ENCODE results near the gene RCBTB2.

The RCBTB2 gene

DNA sequence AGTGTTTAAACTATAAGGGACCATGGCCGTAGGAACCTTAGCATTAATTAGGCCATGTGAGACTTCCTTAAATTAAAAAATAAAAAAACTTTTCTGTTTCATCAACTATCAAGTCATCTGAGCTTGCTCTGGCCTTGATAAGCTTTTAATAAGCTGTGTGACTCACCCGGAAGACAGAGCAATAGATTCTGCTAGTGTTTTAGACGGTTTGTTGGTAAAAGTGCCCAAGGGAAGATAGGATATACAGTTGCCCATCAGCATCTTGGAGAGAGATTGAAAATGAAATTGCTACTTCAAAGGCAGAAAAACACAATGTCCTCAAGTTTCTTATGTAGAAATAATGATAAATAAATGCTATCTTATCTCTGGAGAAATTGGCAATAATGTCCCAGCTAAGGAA, 31.2 kb upstream of the RCBTB2 start:
- H4K20me1 ChIP-seq (ENCODE audit: insufficient read depth, low read length) = peaks cover 6% of the 10 kb centered on the region; the same call in 1 of the 2 replicates
- H2AFZ ChIP-seq (ENCODE audit: low read depth, low read length) = no peak overlapping the region
- H3K36me3 ChIP-seq (replicated peaks; ENCODE audit: low read depth, low read length) = no peaks in the 10 kb centered on the region
- H3K79me2 ChIP-seq (ENCODE audit: low read length) = no peaks in the 10 kb centered on the region
- peaks cover 84% of the 10 kb centered on the region for H3K27me3 ChIP-seq (ENCODE audit: low read depth, low read length)
- H3K4me2 ChIP-seq (ENCODE audit: low read length) = no peak overlapping the region
- H3K4me1 ChIP-seq (ENCODE audit: low read length) = peaks cover 45% of the 10 kb centered on the region
- no peaks in the 10 kb centered on the region for H3K9me3 ChIP-seq (ENCODE audit: insufficient read depth, low read length)
- H3K4me3 ChIP-seq (ENCODE audit: low read length) = no peak overlapping the region
- no peak overlapping the region for H3K27ac ChIP-seq (ENCODE audit: low read length)
- H3K9ac ChIP-seq (ENCODE audit: low read length) = no peak overlapping the region
- TF ChIP-seq, protein P1, sequence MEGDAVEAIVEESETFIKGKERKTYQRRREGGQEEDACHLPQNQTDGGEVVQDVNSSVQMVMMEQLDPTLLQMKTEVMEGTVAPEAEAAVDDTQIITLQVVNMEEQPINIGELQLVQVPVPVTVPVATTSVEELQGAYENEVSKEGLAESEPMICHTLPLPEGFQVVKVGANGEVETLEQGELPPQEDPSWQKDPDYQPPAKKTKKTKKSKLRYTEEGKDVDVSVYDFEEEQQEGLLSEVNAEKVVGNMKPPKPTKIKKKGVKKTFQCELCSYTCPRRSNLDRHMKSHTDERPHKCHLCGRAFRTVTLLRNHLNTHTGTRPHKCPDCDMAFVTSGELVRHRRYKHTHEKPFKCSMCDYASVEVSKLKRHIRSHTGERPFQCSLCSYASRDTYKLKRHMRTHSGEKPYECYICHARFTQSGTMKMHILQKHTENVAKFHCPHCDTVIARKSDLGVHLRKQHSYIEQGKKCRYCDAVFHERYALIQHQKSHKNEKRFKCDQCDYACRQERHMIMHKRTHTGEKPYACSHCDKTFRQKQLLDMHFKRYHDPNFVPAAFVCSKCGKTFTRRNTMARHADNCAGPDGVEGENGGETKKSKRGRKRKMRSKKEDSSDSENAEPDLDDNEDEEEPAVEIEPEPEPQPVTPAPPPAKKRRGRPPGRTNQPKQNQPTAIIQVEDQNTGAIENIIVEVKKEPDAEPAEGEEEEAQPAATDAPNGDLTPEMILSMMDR (IDR thresholded peaks at IDR 0.05; ENCODE audit: low read depth, low read length) = no peak
- TF ChIP-seq EZH2phosphoT487 (IDR thresholded peaks at IDR 0.05; ENCODE audit: low read depth) = no peak

DNA sequence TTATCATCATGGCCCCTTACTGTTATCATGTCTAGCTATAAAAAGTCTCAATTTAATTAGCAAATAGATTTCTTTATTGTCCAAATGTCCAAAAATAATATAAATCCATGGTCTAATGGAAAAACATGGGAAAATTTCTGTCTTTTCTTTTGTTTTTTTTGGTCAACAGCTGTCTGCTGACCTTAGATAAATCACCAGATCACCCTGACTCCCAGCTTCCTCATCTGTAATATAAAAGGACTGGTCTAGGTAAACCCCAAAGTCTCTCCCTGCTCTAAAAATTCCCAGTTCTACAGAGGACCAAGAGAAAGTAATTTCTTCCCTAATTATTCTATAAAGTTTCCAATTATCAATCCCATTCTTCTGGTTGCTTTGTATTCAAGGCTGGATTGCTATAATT, 30.7 kb upstream of the RCBTB2 start:
- no peak for TF ChIP-seq EZH2phosphoT487 (IDR thresholded peaks at IDR 0.05; ENCODE audit: low read depth)
- TF ChIP-seq, protein P1 (IDR thresholded peaks at IDR 0.05; ENCODE audit: low read depth, low read length) = no peak
- H3K4me3 ChIP-seq (ENCODE audit: low read length) = no peak overlapping the region
- H3K27ac ChIP-seq (ENCODE audit: low read length) = no peak overlapping the region

DNA sequence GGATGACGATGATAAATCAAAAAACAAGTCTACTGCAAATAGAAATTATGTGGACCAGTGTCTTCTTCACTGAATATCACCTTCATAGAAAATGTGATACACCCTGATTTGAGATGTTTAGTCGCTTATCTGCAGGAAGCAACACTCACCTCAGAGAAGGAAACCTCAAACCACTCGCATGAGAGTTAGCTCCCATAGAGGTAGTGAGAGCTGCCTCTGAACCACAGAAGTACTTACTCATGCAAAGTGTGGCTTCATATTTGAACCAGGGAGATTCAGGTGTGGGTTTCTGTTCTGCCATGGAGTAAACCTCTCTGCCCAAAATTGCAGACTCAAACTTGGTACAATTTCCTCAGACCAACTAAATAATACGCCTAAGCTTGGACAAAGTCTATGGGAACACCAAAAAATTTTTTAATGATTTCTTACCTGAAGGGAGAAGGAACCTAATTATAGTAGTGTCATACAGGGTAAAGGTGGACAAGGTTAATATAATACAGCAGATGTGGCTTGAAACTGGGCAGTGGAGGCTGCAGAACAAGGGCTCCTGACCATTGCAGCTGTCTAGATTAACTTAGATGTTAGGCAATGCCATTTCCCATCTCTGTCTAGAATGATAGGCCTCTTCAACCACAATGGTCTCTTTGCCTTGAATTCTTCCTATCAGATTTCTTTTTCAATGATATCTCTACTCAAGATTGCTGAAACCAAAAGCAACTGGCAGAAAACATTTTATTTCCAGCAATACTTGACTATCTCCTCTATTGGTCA, 29.6 kb upstream of the RCBTB2 start:
- Histone ChIP-seq H3K4me1 (ENCODE audit: low read length) (peaks cover 40% of the 10 kb centered on the region), H3K36me3 (replicated peaks; ENCODE audit: low read depth, low read length) (peaks cover 3% of the 10 kb centered on the region), H3K27me3 (ENCODE audit: low read depth, low read length) (peaks cover 84% of the 10 kb centered on the region), H3K27ac (ENCODE audit: low read length) (0 out of 2 replicates have a peak overlapping the region, but pooled peaks have one; percentile 1), H3K4me2 (ENCODE audit: low read length) (peak overlapping the region; percentile 63), H2AFZ (ENCODE audit: low read depth, low read length) (no peak overlapping the region), H4K20me1 (ENCODE audit: insufficient read depth, low read length) (peaks cover 6% of the 10 kb centered on the region; the same call in 1 of the 2 replicates), H3K9me3 (ENCODE audit: insufficient read depth, low read length) (peaks cover 8% of the 10 kb centered on the region), H3K4me3 (ENCODE audit: low read length) (peak overlapping the region; percentile 41), H3K9ac (ENCODE audit: low read length) (no peak overlapping the region), H3K79me2 (ENCODE audit: low read length) (no peaks in the 10 kb centered on the region)
- TF ChIP-seq, protein P1 (IDR thresholded peaks at IDR 0.05; ENCODE audit: low read depth, low read length) = no peak
- TF ChIP-seq EZH2phosphoT487 (IDR thresholded peaks at IDR 0.05; ENCODE audit: low read depth) = peak; percentile 100

More for the DNA sequence above, 30.7 kb upstream of the RCBTB2 start:
- Histone ChIP-seq H3K36me3 (replicated peaks; ENCODE audit: low read depth, low read length) (no peaks in the 10 kb centered on the region), H3K9ac (ENCODE audit: low read length) (no peak overlapping the region), H4K20me1 (ENCODE audit: insufficient read depth, low read length) (peaks cover 6% of the 10 kb centered on the region; the same call in 1 of the 2 replicates), H3K9me3 (ENCODE audit: insufficient read depth, low read length) (peaks cover 3% of the 10 kb centered on the region; the same call in 1 of the 2 replicates), H3K4me1 (ENCODE audit: low read length) (peaks cover 45% of the 10 kb centered on the region), H3K79me2 (ENCODE audit: low read length) (no peaks in the 10 kb centered on the region), H2AFZ (ENCODE audit: low read depth, low read length) (no peak overlapping the region), H3K4me2 (ENCODE audit: low read length) (no peak overlapping the region), H3K27me3 (ENCODE audit: low read depth, low read length) (peaks cover 84% of the 10 kb centered on the region)

DNA sequence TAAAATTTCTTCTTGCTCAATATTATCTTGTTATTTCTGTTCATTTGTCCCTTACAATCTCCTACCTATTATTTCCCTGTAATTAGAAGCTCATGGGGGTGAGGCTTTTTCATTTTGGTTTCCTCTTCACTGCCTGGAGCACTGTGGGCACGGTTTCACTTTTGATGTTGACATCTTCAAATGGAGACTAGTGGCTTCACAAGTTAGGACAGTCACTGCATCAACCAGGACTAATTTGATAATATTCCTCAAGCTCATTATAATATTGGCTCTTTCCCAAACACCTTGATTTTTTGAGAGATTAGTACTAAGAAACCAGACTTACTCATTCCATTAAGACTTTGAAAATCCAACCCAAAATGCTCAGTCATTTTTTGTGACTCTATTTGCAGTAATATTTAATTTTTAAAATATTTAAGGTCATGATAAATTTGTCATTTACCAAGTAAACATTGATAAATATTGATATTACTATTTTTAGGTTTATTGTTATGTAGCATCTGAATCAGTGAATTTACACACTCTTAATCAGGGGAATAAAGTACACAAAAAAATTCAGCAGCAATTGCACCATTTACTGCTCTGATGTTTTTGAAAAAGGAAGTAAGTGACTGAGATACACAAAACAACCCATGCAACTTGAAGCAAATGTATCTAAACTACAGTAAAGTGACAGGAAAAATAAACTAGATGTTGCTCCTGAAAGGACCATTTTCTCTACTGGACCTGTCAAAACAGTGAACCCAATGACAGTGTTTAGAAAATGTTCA, 28.8 kb upstream of the RCBTB2 start:
- Histone ChIP-seq H3K9me3 (ENCODE audit: insufficient read depth, low read length) (peaks cover 17% of the 10 kb centered on the region), H3K4me3 (ENCODE audit: low read length) (peak overlapping the region; percentile 11), H3K4me1 (ENCODE audit: low read length) (peaks cover 40% of the 10 kb centered on the region), H3K36me3 (replicated peaks; ENCODE audit: low read depth, low read length) (peaks cover 9% of the 10 kb centered on the region), H3K27ac (ENCODE audit: low read length) (0 out of 2 replicates have a peak overlapping the region, but pooled peaks have one; percentile 1), H3K9ac (ENCODE audit: low read length) (no peak overlapping the region), H4K20me1 (ENCODE audit: insufficient read depth, low read length) (peaks cover 6% of the 10 kb centered on the region; the same call in 1 of the 2 replicates), H3K4me2 (ENCODE audit: low read length) (peak overlapping the region; percentile 63), H3K79me2 (ENCODE audit: low read length) (no peaks in the 10 kb centered on the region), H3K27me3 (ENCODE audit: low read depth, low read length) (peaks cover 85% of the 10 kb centered on the region), H2AFZ (ENCODE audit: low read depth, low read length) (no peak overlapping the region)
- no peak for TF ChIP-seq EZH2phosphoT487 (IDR thresholded peaks at IDR 0.05; ENCODE audit: low read depth)
- TF ChIP-seq, protein P1 (IDR thresholded peaks at IDR 0.05; ENCODE audit: low read depth, low read length) = no peak

All from OCI-LY3 (cell line).